Peyer's patch (tissue), 4 donors: ENCODE results near the gene ATL1.

Source experiments
- CTCF ChIP-seq, 6 experiments: fragments of 450-650 bp in 4 of 6; fragments of 200-600 bp in 2 of 6; sonication (generic) in 1 of 6; IDR thresholded peaks; one replicate each; pipeline ENCODE4 v1.5.1; 2017 to 2019; ENCODE audit warnings: antibody characterized with exemption in 6 of 6, mild to moderate bottlenecking in 3 of 6, moderate library complexity in 1 of 6
- POLR2A ChIP-seq, 2 donors: fragments of 450-650 bp; IDR thresholded peaks; one replicate each; pipeline ENCODE4 v1.5.1; 2017; ENCODE audit warnings: antibody characterized with exemption in 2 of 2, mild to moderate bottlenecking in 2 of 2, moderate library complexity in 2 of 2

GRCh38 chr14:50533806-50534205 lies 26.1 kb upstream of the ATL1 start:
- TF ChIP-seq CTCF (IDR thresholded peaks at IDR 0.05): no peak
- TF ChIP-seq POLR2A (IDR thresholded peaks at IDR 0.05): no peak
